Activated CD4-positive, alpha-beta T cell treated with anti-CD3 and anti-CD28 coated beads, Interleukin-2, Interleukin-6, amounts not matched to agents 100 ng/mL and 50 ng/mL, durations not matched to agents 16 hours and 8 hours (primary cell): Measurements from ENCODE around the gene OMD.

Experiments
- DNase-seq: peaks from one replicate; pipeline ENCODE4 v3.0.0-alpha.2; 2020

OMD gene

DNA sequence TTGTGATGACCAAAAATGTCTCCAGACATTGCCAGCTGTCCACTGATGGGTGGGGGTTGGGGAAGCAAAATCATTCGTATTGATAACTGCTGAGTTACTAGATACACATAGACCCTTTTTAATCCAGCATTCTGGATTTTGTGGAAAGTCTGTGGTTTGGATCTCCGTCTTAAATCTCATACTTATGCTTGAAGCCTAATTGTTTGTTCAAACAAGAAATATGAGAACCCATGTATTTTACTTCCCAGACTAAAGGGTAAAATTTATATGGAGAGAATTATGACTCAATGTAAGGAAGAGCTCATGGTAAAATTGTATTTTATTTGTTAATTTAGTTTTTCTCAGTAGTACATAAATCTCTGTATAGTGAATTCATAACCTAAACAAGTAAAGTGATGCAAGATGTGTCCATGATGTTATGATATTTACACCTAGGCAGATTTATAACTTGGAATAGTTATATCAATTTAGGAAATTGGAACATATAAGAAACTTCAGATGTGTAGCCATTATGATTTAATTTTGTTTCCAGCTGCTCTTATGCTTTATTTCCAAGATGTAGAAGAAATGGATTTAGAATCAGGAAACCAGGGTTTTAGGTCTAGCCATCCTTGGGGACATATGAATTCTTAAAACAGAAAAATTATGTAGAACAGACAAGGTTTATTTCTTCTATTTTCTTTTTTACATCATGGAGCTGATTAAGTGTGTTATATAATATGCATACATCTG lies 15.4 kb downstream of the OMD start:
- no peak for DNase-seq

DNA sequence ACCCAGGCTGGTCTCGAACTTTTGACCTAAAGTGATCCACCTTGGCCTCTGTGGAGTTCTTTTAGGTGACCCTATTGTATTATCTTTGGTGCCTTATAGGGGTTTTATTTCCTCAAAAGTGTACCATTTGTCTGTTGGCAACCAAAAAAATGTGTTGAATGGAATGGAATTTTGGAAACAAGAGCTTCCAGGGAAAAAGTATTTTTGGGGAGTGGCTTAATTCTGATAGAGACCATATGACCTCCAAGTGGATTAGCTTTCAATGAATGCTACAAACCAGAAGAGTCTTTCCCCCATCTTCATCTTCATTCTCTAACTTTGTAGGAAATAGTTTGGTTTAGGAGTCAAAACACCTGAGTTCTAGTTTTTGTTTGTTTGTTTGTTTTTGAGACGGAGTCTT lies 16.5 kb downstream of the OMD start:
- DNase-seq = no peak

DNA sequence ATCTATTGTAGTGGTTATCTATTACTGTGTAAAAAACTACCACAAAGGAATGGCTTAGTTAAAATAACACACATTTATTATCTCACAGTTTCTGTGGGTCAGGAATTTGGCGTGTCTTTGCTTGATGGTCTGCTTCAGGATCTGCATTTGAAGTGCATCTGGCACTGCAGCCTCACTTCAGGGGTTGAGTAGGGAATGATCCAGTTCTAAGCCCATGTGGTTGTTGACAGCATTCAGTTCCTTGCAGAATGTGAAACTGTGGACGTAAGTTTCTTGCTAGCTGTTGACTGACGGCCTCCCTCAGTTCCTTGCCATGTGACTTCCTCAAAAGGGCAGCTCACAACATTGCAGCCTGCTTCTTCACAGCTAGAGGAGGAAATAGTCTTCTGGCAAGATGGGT lies 17.8 kb downstream of the OMD start:
- peak; percentile 46 for DNase-seq

DNA sequence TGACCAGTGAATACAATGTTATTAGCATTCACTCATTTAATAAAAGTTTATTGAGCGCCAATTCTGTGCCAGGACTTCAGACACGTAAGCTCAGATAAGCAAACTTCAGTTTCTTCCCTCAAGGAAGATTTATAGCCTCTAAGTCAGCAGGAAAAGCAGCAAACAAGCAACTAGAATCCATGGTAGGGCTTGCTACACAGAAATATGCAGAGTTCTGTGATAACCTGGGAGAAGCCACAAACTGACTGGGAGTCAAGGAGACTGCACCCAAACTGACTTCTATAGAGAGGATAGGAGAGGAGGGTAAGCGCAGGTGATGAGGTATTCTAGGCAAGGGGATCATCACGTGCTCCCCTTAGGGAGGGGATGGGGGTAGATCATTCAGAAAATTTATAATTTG lies 18.5 kb downstream of the OMD start:
- no peak for DNase-seq

DNA sequence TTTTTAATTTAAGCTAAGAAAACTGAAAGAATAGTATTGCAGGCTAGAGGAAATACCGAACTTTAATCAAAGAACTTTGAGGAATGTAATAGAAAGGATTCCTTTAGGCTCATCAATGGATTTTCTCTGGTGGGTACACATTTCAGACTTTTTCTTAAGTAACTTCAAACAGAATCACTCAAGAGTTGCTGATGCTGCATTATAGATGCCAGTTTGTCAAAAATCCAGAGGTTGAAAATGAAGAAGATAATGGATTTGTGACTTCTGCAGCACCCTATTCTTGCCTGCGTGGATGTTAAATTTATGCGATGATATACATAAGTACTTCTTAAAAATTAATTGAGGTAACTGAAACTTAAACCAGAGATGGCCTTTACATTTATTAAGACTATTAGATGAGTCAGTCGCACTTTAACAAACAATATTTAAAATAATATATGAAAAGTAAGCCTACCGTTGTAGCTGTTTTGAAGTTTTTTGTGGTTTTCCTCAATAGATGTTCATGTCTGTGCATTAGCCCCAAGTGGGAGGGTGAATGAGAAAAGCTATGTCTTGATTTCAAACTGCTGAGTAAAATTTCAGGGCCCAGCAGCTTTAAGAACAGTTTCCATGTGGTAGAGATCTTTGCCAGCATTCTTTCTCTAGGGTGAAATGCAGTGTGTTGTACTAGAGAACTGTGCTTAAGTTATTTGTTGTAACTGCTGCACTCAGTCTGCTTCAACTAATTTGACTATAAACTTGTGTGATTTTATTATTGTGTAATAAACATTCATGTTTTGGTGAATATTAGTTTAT lies 20.0 kb downstream of the OMD start, which contains the start of gene OGN:
TSS of gene OGN (minus strand) at position 537 of the 795 bp plus-strand sequence. CDS start 1,171 bp downstream, outside the sequence.
- no peak for DNase-seq

DNA sequence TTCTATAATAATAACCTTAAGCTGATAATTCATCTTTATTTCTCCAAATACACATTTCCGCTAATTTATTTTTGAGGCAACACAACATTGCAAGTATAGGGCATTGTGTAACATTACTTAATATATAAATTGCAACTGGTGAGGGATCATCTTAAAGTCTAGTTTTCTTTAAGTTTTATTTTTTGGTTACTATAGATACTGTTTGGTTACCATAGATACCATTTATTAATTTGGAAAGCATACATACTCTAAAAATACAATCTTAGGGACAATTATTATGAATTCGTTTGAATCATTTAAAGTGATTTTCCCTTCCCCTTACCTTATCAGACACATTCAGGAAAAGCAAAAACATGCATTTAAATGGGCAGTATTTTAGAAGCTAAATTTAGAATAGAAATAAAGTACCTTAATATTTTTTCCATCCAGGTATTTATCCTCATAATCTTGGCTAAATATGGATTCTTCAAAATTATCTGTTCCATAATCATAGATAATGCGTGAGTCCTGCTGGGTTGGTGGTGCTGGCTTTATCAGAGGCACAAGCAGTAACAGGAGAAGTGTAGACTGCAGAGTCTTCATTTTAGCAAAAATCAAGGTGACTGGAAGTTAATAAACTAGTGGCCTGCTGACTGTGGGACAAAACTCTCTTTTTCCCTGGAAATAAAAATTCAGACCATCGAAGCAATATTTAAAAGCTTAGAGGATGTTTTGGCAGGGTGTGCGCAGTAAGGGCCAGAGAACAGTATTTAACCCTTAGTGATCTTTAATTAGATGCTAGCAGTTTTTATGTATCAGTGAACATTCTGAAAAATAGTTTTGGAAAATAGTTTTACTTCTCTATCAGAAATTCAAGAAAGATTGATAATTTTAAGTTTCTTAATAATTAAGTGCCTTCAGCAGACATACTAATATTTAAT lies 21.2 kb downstream of the OMD start:
- DNase-seq = no peak

DNA sequence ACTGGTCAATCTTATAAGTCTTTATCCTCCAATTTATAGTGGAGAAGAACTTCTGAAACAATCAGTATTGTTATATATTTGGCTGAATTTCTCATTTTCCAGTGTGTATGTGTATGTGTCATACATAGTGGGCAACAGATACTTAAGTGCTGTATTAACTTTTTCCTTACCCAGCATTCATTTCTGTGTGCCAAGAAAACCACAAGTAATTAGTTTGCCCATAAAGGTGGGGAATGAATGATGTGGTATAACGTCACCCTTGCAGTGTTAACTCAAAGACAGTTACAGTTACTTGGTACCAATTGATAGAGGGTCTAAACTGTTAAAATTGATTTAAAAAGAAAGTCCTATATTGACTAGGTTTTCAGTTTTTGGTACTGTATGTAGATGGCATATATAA lies 21.9 kb downstream of the OMD start:
- DNase-seq = no peak

DNA sequence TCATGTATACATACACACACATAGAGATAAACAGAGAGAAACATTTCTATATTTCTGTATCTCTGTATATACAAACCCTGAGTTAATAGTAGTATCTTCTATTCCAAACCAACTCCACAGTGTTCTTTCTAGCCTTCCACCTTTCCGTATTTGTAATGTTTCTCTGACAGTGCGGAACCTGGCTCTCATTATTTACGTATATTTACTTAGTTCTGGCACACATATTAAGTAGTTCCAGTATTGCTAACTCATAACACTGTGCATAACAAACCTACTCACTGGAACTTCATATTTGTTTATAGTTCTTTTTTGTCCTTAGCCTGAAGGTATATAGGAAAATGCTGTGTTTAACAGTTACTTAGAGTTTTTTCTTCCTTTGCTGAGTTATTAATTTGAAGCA lies 26.4 kb downstream of the OMD start:
- DNase-seq = no peak

DNA sequence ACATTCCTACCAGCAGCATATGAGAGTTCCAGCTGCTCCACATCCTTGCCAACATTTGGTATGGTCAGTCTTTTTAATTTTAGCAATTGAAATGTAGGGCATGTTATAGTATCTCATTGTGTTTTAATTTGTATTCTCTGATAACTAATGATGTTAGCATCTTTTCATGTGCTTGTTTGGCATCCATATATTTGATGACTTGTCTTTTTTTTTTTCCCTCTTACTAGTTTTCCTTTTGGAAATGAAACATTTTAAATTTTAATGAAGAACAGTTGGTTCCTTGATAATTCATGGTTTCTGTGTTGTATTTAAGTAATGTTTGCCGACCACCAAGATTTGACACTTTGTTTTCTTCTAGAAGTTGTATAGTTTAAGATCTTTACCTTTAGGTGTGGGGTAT lies 28.7 kb downstream of the OMD start:
- no peak for DNase-seq

DNA sequence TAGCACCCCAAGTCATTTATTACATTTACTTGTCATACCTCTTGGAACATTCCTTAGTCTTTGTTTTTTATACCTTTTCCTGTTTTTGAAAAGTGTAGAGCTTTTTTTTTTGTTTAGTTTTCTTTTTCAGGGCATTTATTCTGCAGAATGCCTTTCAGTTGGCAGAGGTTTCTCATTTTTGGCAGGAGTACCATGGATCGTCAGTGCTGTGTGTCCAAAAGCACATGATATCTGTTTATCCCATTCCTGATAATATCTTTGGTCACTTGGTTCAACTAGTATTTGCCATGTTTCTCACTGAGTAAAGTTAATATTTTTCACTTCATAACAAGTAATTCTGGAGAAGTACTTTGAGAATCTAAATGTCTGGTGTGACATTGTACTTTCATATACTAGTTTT lies 30.6 kb downstream of the OMD start:
- no peak for DNase-seq

DNA sequence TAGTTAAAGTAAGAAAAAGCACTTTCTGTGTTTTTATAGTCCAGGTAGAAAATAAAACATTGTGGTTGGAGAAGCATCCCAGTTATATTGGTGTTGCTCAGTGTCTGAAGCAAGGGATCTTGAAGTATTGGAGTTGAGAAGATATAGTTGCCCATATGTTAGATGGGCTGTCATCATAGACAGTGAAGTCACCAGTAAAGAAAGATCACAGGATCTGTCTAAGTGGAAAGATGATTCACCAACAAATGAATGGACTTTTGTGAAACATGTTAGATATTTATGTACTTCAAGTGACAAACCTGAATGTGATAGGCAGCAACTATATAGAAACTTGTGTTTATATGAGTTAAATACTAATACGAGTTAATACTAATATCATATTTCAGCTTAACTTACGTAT lies 31.6 kb downstream of the OMD start:
- DNase-seq = no peak

DNA sequence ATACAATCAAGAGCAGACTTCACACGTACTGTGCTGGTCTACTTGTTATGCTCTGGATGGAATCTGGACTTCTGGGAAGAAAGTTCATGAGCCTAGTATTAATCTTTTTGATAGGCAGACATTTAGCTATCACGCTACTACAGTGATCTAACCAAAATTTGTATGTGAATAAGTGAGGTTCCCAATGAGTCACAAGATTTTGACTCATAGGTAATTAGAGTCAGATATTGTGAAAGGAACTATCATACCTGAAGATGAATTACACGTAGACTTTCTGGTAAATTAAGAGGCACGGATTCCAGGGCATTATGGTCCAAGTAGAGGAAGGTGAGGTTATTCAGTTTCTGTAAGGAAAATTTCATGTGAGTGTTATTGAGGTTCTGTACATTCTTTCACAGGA lies 38.3 kb downstream of the OMD start:
- DNase-seq = no peak

DNA sequence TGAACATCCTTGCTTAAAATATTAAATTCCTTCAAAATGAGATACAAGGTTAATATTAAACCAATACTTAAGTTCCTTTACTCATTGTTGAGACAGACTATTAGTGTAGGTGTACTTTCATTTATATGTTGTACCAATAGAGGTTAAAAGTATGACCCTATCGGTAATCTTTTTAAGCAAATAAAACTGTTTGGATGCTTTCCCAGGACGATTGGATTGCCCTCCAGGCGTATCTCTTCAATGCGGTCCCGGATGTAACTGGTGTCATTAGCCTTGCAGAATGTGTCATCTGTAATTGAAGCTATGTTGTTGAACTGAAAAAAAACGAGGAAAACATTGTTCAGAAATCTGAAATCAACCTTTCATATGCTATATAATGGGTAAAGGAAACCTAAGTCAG lies 38.8 kb downstream of the OMD start:
- DNase-seq = no peak

DNA sequence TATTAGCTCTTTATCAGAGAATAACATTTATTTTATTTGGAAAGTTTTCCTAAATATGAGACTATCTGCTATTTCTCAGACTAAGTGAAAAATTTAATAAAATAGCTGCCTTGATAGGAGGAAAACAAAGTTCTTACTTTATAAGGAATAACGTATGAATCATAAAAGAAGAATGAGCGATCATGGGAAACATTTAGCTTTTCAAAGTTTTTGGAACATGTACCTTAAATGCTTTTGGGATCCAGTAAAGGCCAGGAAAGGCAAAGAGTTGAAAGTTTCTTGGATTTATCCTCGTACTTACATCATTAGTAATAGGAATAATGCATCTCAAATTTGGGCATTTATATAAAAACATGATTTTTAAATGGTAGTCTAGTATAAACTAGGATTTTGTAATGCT lies 39.3 kb downstream of the OMD start:
- no peak for DNase-seq

DNA sequence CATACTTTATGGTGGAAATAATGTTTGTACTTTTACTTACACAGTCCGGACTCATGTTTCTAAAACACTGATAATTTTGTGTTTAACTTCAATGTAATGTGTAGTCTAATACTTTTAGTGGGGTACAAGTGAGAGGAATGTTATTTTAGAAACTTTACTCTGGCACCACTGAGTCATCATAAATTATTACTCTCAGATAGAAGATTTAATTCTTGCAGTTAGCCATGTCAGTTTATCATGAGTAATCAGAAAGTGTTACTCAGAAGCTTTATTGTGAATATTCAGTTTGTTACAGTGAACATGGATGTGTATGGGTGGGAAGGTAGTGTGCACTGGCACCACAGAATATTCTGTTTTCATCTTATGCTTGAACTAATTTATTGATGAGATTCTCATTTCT lies 39.9 kb downstream of the OMD start:
- no peak for DNase-seq

DNA sequence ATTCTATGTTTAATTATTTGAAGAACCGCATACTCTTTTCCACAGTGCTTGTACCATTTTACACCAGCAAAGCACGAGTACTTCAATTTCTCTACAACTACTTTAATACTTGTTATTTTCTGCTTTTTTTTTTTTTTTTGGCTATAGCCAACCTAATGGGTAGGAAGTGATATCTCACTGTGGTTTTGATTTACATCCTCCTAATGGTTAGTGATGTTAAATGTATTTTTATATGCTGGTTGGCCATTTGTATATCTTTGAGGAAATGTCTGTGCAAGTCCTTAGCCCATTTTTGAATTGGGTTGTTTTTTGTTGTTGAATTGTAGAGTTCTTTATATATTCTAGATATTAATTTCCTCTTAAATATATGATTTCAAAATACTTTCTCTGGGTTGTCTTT lies 42.5 kb downstream of the OMD start:
- no peak for DNase-seq

DNA sequence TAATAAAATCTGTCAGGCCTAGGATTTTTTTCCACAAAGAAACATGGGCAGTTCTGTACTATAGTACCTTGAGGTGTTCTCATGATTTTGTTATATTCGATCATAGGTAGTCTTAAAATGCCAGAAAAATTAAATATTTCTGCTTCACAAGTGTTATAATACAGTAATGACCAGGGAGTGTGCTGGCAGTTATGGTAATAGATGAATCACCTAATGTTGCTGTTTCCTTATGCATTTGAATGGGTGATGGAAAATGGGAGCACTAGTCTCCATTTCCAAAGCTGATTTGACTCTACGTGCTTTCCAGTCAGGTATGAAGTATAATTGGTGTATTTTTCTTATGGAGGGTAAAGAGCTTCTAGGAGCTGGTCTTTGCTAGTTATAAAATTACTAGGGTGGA lies 43.7 kb downstream of the OMD start:
- DNase-seq = no peak

DNA sequence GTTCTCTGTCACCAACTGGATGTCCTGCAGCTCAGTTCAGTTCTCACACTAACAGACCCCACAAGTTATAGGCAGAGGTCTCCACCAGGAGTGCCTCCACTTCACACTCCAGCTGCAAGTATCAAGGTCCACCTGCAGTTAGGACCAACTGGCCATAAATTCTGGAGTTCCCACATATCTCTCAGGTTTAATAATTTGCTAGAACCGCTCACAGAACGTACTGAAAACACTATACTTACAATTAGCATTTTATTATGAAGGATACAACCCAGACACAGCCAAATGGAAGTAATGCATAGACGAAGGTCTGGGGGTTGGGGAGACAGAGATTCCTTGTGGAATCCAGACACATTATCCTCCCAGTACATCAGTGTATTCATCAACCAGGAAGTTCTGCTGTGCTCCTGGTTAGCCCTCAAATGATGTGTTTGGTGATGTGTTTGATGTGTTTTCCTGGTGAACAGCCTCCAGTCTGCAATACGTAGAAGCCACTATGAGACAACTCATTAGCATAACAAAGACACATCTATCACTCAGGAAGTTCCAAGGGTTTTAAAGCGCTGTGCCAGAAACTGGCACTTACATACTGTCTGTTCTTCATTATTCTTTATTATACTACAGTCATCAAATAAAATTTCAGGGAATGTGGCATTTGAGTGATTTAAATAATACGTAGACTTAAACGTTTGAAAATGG lies 45.3 kb downstream of the OMD start:
- no peak for DNase-seq

DNA sequence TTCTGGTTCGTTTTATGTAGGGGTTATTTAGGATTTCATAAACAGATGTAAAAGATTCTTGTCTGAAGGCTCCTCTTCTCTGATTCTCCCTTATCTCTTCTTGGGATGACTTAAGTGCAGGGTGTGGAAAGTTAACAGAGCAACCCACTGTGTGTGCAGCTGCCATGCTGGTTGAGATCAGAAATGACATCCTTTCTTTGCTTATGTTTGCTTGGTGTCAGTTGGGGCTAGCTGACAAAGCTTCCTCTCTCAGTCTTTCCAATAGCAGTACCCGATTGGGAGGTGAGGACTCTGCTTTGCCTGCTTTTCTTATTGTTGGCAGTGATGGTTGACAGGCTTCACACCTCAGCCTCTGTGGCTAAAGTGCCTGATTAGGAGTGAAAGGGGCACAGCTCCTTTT lies 46.4 kb downstream of the OMD start:
- no peak for DNase-seq

DNA sequence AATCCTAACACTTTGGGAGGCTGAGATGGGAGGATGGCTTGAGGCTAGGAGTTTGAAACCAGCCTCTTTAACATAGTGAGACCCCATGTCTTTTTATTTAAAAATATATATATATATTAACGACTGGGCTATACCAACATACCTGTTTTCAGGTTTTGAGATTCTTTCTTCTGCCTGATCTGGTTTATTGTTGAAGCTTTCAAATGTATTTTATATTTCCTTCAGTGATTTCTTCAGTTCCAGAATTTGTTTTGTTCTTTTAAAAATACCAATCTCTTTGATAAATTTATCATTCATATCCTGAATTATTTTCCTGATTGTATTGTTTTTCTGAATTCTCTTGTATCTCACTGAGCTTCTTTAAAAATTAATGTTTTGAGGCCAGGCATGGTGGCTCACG lies 51.1 kb downstream of the OMD start:
- DNase-seq = no peak

DNA sequence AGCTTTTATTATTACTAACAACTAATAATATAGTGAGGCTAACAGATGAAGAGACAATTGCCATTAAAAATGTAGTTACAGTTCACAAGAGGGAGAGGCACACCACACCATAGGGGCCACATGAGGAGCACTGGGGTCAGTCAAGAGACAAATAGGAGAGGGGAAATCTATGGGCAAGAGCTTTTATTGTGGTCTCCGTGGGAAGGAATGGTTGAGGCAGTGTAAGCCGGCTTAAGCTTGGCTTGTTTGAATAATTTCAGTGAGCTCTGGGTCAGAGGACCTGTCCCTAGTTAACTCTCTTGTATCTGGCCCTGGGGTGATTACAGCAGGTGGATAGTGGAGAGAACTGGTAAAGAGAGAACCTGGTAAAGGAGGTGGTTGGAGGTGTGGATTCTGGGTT lies 55.2 kb downstream of the OMD start:
- no peak for DNase-seq
